Activated T-helper 2 cell treated with anti-CD3 and anti-CD28 coated beads, Interferon-gamma antibody, Interleukin-2, Interleukin-4, amounts not matched to agents 10 μg/mL and 5 μg/mL and 100 μg/mL, durations not matched to agents 14 hours and 24 hours and 36 hours (primary cell): Measurements from ENCODE around the gene ELMOD1. TPM values are rescaled to one million over a fixed set of nuclear protein-coding genes. Genes with fewer than 3 reads are reported as not detected.

Source experiments
- DNase-seq: peaks from one replicate; pipeline ENCODE4 v3.0.0; 2021; ENCODE audit warnings: low spot score
- H3K27ac Mint-ChIP-seq: one replicate; pipeline ENCODE4 v1.8.0; 2021; ENCODE audit warnings: mixed read lengths
- H3K27me3 Mint-ChIP-seq: one replicate; pipeline ENCODE4 v1.8.0; 2021; ENCODE audit warnings: low read depth, mixed read lengths
- H3K36me3 Mint-ChIP-seq: one replicate; pipeline ENCODE4 v1.8.0; 2021; ENCODE audit warnings: low read depth, mixed read lengths
- H3K4me1 Mint-ChIP-seq: one replicate; pipeline ENCODE4 v1.8.0; 2021; ENCODE audit warnings: low read depth, mixed read lengths
- H3K4me3 Mint-ChIP-seq: one replicate; pipeline ENCODE4 v1.8.0; 2021; ENCODE audit warnings: low read depth, mild to moderate bottlenecking, moderate library complexity, mixed read lengths
- H3K9me3 Mint-ChIP-seq: one replicate; pipeline ENCODE4 v1.8.0; 2021; ENCODE audit warnings: mixed read lengths
- intact Hi-C: fragments of 100-400 bp; cut with micrococcal nuclease; formaldehyde crosslinking; loops from one replicate; pipeline ENCODE4 v1.15.1; 2023
- total RNA-seq: library from RNA; stranded (reverse); gene quantifications from 2 replicates; pipeline ENCODE4 v1.2.3, GENCODE V29; 2022

Gene ELMOD1
- total RNA-seq, 1 donor from 2014 or later, result not detected

DNA sequence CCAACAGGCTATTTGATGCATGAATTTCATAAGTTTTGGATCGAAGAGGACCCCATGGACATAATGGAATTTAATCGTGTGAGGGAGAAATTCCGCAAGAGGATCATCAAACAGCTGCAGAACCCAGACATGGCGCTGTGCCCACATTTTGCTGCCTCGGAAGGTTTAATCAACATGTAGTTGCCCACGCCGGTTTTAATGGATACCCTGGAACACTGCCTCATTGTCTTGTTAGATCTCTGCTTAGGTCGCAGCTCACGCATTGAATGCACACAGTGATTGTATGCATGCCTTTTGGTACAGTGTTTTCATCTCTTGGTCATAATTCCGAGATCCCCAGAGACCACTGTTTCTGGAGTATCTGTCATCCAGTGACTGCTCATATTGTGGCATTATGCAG lies 74.1 kb downstream of the ELMOD1 start:
- peaks cover 1% of the 10 kb centered on the region for H3K27me3 Mint-ChIP-seq
- no peak overlapping the region for H3K27ac Mint-ChIP-seq
- intact Hi-C loops, result no loop called here
- H3K4me1 Mint-ChIP-seq, result peaks cover 2% of the 10 kb centered on the region
- DNase-seq, result no peak
- no peaks in the 10 kb centered on the region for H3K36me3 Mint-ChIP-seq
- H3K9me3 Mint-ChIP-seq, result no peaks in the 10 kb centered on the region
- no peak overlapping the region for H3K4me3 Mint-ChIP-seq

DNA sequence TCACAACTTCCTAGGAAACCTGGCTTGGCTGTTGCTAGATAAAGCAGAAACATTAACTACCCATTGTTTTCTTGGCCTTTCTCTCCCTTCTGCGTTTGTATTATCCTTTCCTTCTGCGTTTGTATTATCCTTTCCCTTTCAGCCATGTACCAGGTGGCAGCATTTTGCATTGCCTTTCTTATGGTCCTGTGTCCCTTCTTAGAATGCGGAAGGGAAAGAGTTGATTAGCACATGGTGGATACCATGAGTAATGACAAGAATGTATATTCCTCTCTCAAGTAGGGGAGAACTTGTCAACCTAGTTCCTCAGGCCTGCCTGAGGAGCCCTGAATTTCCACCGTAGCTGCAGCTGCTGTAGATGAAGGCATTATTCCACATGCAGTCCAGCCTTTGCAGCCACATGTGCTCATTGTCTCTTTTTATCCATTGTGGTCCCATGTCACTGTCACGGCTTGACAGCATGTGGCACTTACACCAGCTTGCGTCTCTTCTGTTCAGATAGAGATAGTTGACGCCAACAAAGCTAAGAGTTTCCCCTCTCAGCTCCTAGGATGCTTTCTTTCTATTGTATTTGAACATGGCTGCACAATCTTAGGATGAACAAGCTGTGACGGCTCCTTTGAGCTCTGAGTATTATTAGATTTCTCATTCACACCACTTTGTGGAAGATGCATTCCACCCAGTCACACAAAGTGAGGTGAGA lies 76.1 kb downstream of the ELMOD1 start:
- Mint-ChIP-seq H3K27me3 (peaks cover 1% of the 10 kb centered on the region), H3K4me3 (no peak overlapping the region), H3K4me1 (no peaks in the 10 kb centered on the region), H3K27ac (no peak overlapping the region), H3K9me3 (no peaks in the 10 kb centered on the region), H3K36me3 (no peaks in the 10 kb centered on the region)
- intact Hi-C loops, result no loop called here
- no peak for DNase-seq

DNA sequence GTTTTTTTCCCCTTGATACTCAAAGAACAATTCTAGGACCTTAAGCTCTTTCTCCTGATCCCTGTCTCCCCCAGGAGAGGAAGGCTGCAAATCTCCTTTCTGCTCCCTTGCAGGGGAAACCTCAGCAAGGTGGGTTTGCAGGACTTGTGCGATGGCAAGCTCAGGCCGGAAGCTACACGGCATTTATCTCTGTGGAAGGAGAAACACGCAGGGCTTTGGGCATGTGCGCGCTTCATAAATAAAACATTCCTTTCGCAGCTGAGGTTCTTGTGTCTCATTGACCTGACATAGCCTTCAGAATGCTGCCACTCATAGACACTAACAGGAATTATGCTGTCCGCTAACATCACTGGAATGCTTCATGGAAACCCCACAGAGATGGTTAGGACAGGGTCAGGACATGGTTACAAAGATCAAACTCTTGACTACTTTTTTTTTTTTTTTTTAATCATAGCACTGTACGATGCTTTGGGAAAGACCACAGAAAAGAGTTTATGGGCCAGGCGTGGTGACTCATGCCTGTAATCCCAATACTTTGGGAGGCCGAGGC lies 78.3 kb downstream of the ELMOD1 start:
- DNase-seq, result no peak
- Mint-ChIP-seq H3K36me3 (no peaks in the 10 kb centered on the region), H3K9me3 (no peaks in the 10 kb centered on the region), H3K4me3 (no peak overlapping the region), H3K4me1 (no peaks in the 10 kb centered on the region), H3K27ac (no peak overlapping the region), H3K27me3 (peaks cover 1% of the 10 kb centered on the region)
- intact Hi-C loops, result no loop called here

DNA sequence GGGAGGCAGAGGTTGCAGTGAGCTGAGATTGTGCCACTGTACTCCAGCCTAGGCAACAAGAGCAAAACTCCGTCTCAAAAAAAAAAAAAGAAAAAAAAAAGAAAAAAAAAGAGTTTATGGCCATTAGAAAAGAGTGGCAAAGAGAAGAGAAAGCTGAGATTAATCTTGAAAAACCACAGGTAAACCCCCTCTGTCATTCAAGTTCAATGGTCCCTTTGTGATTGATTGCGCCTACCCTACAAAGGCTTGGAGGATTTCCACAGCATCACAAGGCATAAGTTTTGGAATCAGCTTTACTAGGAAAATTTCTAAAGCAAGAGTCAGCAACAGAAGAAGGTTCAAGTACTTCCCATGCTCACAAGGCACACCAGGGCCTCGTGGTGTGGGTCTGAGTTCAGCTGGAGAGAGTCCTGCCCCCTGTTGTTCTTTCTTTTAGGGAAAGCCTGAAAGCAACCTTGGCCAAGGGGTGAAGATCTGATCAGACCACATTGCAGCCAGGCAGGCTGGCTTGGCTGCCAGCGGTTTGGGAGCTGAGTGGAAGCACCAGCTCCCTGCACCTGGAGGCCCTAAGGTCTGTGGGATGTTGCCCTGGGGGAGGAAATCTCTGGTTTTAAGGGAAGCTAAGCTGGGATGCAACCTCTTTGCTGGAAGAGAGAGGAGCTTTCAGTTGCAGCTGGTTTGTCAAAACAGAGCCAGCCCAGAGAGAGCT lies 79.1 kb downstream of the ELMOD1 start:
- H3K9me3 Mint-ChIP-seq, result no peaks in the 10 kb centered on the region
- no peak overlapping the region for H3K4me3 Mint-ChIP-seq
- H3K36me3 Mint-ChIP-seq, result no peaks in the 10 kb centered on the region
- H3K27me3 Mint-ChIP-seq, result peaks cover 1% of the 10 kb centered on the region
- intact Hi-C loops, result no loop called here
- H3K27ac Mint-ChIP-seq, result no peak overlapping the region
- no peaks in the 10 kb centered on the region for H3K4me1 Mint-ChIP-seq
- no peak for DNase-seq

DNA sequence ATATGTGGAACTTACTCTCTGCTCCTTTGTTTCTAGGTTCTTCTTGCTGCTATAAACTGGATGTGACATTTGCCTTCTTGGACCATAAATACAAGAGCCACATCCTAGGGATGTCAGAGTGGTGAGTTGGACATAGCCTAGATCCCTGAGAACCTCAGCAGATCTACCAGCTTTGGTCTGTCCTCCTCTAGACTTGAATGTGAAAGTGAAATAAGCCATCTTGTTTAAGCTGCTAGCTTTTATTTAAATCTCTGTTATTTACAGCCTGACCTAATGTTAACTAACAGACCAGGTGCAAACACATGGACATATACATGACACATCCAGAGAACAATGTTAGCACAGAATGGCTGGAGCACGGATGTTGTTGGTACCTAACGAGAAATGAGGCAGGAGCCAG lies 85.0 kb downstream of the ELMOD1 start:
- Mint-ChIP-seq H3K9me3 (no peaks in the 10 kb centered on the region), H3K27me3 (no peaks in the 10 kb centered on the region), H3K4me1 (no peaks in the 10 kb centered on the region), H3K4me3 (no peak overlapping the region), H3K27ac (no peak overlapping the region), H3K36me3 (no peaks in the 10 kb centered on the region)
- intact Hi-C loops, result no loop called here
- DNase-seq, result no peak

DNA sequence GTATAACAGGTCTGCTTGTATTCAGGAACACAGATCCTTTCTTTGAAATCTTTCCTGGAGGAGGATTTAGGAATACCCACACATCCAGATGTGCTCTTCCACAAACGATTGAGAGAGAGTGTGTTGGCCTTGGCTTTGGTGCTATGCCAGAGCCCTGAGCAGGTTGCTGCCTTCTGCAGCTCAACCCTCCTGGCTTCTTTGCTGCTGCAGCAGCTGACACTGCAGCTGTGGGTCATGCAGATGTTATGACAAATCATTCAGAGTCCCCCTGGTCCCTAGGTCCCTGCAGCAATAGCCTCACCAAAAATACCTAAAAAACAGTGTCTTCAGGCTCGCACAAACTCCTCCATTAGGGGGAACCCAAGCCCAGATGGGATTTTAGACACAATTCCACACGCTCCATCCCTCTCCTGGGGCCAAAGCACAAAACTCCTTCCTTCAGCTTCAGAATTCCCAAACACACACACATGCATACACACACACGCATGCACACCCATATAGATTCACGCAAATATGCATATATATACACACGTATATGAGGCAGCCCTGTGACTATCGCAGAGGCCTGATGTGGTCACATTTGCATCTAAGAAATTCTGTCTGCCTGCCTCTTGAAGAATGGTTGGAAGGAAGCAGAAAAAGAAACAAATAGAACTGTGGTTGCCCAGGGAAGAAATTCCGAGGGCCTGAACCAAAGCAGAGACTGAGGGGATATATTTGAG lies 85.5 kb downstream of the ELMOD1 start:
- H3K36me3 Mint-ChIP-seq, result no peaks in the 10 kb centered on the region

DNA sequence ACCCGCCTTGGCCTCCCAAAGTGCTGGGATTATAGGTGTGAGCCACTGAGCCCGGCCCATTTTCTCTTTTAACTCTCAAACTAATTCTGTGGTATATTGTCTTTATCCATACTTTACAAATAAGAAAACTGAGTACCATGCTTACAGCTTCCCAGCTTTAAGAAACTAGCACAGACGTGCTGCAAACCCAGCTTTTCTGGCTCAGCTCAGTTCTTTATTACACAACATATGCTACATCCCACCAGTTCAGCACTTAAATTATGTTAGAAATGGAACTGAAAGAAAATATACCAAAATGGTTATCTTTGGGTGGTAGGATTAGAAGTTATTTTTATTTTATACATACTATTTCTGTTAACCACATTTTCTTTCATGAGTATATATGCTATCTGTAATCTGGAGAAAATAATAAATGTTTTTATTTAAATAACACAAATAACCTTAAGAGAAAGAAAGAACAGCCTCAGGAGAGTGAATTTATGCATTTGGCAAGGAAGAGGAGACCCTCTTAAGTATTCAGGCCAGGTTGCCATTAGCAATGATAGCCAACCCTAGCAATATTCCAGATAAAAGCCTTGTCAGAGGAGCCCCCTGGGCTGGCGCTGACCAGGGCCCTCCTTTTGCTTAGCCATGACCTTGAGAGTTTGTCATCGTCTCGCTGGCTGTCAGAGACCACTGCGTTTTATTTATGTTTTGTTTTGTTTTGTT lies 87.1 kb downstream of the ELMOD1 start:
- intact Hi-C loops, result no loop called here

More for the DNA sequence above, 85.5 kb downstream of the ELMOD1 start:
- no peaks in the 10 kb centered on the region for H3K9me3 Mint-ChIP-seq
- H3K4me3 Mint-ChIP-seq, result no peak overlapping the region
- H3K27ac Mint-ChIP-seq, result no peak overlapping the region
- H3K27me3 Mint-ChIP-seq, result no peaks in the 10 kb centered on the region
- H3K4me1 Mint-ChIP-seq, result no peaks in the 10 kb centered on the region
- intact Hi-C loops, result no loop called here
- DNase-seq, result no peak

DNA sequence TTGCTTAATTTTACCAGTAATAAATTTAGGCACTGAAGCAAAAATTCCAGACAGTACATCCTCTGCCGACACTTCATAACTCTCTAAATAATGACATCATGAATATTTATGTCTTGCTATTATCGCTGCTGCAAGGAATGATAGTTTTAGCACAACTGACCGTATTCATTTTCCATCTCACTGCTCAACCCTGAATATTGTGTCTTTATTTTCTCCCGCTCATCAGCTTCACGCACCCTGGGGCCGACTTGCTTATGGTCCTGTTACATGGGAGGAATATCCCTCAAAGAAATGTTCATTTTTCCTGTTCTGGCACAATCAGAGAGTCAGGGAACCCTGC lies 87.7 kb downstream of the ELMOD1 start:
- Mint-ChIP-seq H3K27ac (no peak overlapping the region), H3K27me3 (no peaks in the 10 kb centered on the region), H3K9me3 (no peaks in the 10 kb centered on the region), H3K4me3 (no peak overlapping the region), H3K36me3 (no peaks in the 10 kb centered on the region), H3K4me1 (no peaks in the 10 kb centered on the region)
- DNase-seq, result no peak
- intact Hi-C loops, result no loop called here

More for the DNA sequence above, 87.1 kb downstream of the ELMOD1 start:
- Mint-ChIP-seq H3K9me3 (no peaks in the 10 kb centered on the region), H3K27me3 (no peaks in the 10 kb centered on the region), H3K4me1 (no peaks in the 10 kb centered on the region), H3K4me3 (no peak overlapping the region), H3K36me3 (no peaks in the 10 kb centered on the region), H3K27ac (no peak overlapping the region)
- DNase-seq, result no peak

DNA sequence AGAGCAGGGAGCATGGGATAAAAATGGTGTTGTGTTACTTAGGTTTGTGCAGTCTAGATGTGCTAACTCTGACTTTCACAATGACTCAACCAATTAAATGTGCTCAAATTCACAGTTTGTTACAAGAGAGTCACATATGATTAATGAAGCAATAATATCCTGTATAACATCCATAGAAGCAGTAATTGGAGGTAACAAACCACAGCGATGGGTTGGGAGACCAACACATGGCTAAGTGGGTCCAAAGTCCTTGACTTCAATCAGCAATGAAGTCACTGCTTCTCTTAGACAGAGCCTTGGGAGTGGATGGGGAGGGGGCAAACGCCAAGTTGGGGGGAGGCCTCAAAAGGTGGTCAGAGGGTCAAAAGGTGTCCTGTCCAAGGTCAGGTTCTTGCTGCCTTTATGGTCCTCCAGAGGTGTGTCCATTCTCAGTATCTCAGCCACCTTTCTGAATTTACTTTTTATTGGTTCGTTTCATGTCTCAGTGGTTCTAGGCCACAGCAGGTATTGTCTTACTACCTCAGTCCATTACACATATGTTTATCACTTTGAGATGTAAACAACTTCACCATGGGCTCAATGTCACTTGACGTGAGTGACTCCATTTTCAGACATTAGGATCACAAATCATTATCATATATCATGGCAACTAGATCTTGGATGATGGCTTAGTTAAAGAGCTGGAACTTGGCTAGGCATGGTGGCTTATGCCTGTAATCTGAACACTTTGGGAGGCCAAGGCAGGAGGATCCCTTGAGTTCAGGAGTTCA lies 88.5 kb downstream of the ELMOD1 start:
- H3K36me3 Mint-ChIP-seq, result no peaks in the 10 kb centered on the region
- intact Hi-C loops, result no loop called here
- H3K27ac Mint-ChIP-seq, result no peak overlapping the region
- no peak overlapping the region for H3K4me3 Mint-ChIP-seq
- no peaks in the 10 kb centered on the region for H3K4me1 Mint-ChIP-seq
- no peaks in the 10 kb centered on the region for H3K27me3 Mint-ChIP-seq
- DNase-seq, result no peak
- H3K9me3 Mint-ChIP-seq, result no peaks in the 10 kb centered on the region

DNA sequence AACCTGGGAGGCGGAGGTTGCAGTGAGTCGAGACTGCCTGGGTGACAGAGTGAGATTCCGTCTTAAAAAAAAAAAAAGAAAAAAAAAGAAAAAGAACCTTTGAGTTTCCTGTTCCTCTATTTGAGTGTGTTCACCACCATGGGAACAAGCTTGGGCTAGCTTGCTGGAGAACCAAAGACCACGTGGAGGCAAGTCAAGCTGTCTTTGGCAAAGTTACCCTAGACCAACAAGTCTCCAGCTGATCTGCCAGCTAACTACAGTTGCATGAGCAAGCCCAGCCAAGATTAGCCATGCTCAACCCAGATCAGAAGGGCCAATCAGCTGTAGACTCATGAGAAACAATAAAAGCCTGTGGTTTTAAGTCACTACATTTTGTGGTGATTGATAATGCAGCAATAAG lies 91.2 kb downstream of the ELMOD1 start:
- H3K36me3 Mint-ChIP-seq, result no peaks in the 10 kb centered on the region
- intact Hi-C loops, result no loop called here
- DNase-seq, result no peak
- no peaks in the 10 kb centered on the region for H3K4me1 Mint-ChIP-seq
- no peaks in the 10 kb centered on the region for H3K9me3 Mint-ChIP-seq
- no peak overlapping the region for H3K4me3 Mint-ChIP-seq
- no peak overlapping the region for H3K27ac Mint-ChIP-seq
- no peaks in the 10 kb centered on the region for H3K27me3 Mint-ChIP-seq

DNA sequence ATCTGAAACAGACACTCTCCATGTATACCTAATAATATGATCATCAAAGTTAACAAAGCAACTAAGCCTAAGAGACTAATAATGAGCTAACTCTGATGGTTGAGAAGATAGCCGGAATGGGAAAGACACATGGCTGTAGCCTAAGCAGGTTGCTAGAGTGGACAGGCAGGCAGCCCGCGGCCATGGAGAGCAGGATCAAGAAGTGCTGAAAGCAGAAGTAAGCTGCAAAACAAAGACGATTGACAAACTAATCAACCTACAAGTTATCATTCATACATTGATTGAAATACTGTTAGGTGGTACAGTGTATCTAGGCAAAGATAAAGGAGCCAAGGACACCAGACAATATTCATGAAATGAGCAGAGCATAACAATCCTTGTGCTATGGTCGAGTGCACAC lies 91.6 kb downstream of the ELMOD1 start:
- intact Hi-C loops, result no loop called here
- Mint-ChIP-seq H3K4me3 (no peak overlapping the region), H3K27ac (no peak overlapping the region), H3K36me3 (no peaks in the 10 kb centered on the region), H3K27me3 (no peaks in the 10 kb centered on the region), H3K9me3 (no peaks in the 10 kb centered on the region), H3K4me1 (no peaks in the 10 kb centered on the region)
- no peak for DNase-seq

DNA sequence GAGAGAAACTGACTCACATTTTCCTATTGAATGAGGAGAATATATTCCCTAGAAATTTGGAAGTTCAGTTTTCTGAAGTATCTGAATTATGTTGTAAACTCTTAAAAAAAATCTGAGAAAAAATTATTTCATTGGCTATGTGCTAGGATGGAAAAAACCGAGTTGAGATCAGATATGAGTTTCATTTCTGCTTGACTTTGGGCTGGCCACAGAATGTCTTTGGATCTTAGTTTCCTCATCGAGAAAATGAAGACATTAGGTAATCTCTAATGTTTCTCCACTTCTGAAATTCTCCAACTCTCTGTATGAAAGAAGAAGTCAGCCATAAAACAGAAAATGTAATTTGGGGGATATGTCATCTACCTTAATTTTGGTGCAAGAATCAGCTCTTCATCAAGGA lies 92.1 kb downstream of the ELMOD1 start:
- Mint-ChIP-seq H3K36me3 (no peaks in the 10 kb centered on the region), H3K27ac (no peak overlapping the region), H3K27me3 (no peaks in the 10 kb centered on the region), H3K9me3 (no peaks in the 10 kb centered on the region), H3K4me1 (no peaks in the 10 kb centered on the region), H3K4me3 (no peak overlapping the region)
- intact Hi-C loops, result no loop called here
- no peak for DNase-seq
